Stimulated activated naive CD8-positive, alpha-beta T cell treated with anti-CD3 and anti-CD28 coated beads, Interleukin-15, Interleukin-2, amounts not matched to agents 100 ng/mL and 50 ng/mL, for 24 hours (primary cell): ENCODE data around the gene TNRC6B.

Experiments used
- H3K27ac Mint-ChIP-seq: one replicate; pipeline ENCODE4 v1.8.0; 2021; ENCODE audit warnings: mild to moderate bottlenecking, mixed read lengths
- H3K27me3 Mint-ChIP-seq: one replicate; pipeline ENCODE4 v1.8.0; 2021; ENCODE audit warnings: mixed read lengths
- H3K36me3 Mint-ChIP-seq: one replicate; pipeline ENCODE4 v1.8.0; 2021; ENCODE audit warnings: low read depth, mixed read lengths
- H3K4me1 Mint-ChIP-seq: one replicate; pipeline ENCODE4 v1.8.0; 2021; ENCODE audit warnings: low read depth, mixed read lengths
- H3K4me3 Mint-ChIP-seq: one replicate; pipeline ENCODE4 v1.8.0; 2021; ENCODE audit warnings: mild to moderate bottlenecking, mixed read lengths
- H3K9me3 Mint-ChIP-seq: one replicate; pipeline ENCODE4 v1.8.0; 2021; ENCODE audit warnings: mixed read lengths

TNRC6B gene

DNA sequence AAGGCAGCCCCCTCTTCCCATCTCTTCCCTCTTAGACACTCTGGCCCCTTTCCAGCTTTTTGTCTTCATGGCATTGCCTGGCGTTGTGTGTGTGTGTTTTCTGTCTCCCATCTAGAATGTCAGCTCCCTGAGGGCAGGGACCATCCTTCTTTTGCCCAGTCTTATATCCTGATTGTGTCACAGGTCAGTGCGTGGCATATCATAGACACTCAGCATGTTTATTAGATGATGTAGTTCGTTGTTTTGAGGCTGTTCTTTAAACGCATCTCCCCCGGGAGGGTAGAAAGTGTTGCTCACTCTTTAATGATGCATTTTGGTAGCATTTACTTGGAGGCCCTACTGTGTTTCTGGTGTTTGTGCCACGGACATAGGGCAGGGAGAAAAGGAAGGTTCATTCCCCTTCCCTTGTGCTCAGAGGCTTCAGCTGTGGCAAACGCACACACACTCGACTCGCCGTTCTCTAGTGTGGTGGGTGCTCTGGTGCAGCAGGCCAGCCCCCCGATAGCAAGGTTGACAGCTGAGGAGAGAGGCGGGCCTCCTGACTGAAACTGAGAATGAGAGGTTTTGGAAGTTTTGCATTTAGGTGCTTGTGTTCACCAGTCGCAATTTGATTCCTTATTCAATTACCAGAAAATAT lies 60.2 kb downstream of the TNRC6B start:
- no peaks in the 10 kb centered on the region for H3K9me3 Mint-ChIP-seq
- no peaks in the 10 kb centered on the region for H3K27me3 Mint-ChIP-seq
- H3K4me3 Mint-ChIP-seq = peak overlapping the region; percentile 56
- peaks cover 86% of the 10 kb centered on the region for H3K4me1 Mint-ChIP-seq
- peaks cover 10% of the 10 kb centered on the region for H3K36me3 Mint-ChIP-seq
- peak overlapping the region; percentile 89 for H3K27ac Mint-ChIP-seq

DNA sequence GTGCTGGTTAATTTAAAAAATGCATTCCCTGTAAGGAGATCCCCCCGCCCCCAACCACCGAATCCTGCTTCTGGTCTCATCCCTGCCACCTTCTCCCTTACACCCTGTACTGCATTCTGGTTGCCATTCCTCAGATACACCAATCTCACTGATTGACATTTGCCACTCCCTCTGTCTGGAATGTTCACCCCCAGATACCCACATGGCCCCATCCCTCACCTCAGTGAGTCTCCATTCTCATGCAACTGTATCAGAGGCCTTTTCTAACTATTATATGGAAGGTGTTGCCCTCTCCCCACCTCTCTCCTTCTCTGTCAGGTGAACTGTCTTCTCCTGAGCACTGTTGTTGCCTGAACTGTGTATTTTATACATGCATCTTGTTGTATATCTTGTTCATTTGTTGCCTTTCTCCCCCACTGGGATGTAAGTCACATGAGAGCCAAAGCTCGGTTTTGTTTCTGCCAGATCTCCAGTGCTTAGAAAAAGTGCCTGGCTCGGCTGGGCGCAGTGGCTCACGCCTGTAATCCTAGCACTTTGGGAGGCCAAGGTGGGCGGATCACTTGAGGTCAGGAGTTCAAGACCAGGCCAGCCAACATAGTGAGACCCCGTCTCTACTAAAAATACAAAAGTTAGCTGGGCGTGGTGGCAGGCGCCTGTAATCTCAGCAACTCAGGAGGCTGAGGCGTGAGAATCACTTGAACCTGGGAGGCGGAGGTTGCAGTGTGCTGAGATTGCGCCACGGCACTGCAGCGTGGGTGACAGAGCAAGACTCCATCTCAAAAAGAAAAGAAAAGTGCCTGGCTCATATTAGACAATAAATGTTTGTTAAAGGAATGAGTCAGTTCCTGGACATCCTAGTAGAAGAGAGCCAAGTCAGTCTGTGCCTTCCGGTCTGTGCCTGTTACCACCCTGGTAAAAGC lies 61.0 kb downstream of the TNRC6B start:
- Mint-ChIP-seq H3K4me1 (peaks cover 91% of the 10 kb centered on the region), H3K36me3 (peaks cover 9% of the 10 kb centered on the region), H3K9me3 (no peaks in the 10 kb centered on the region), H3K4me3 (peak overlapping the region; percentile 24), H3K27ac (peak overlapping the region; percentile 89), H3K27me3 (no peaks in the 10 kb centered on the region)

DNA sequence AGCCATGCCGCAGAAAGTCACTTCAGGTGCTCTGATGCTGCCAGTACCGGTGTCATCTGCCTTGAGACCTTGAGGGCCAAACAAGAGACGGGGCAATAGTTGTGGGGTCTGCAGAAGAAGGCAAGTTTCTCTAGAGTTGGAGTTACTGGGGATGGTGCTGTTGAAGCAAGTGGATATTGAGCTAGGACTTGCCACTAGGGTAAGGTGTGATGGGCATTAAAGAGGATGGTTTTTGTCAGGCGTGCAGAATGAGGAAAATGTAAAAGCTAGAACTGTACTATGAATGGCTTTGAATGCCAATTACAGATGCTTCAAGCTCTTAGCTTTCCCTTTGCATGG lies 61.6 kb downstream of the TNRC6B start:
- peak overlapping the region; percentile 89 for H3K27ac Mint-ChIP-seq
- H3K36me3 Mint-ChIP-seq = peaks cover 5% of the 10 kb centered on the region
- H3K4me1 Mint-ChIP-seq = peaks cover 94% of the 10 kb centered on the region
- no peaks in the 10 kb centered on the region for H3K9me3 Mint-ChIP-seq
- H3K4me3 Mint-ChIP-seq = peak overlapping the region; percentile 24
- no peaks in the 10 kb centered on the region for H3K27me3 Mint-ChIP-seq

DNA sequence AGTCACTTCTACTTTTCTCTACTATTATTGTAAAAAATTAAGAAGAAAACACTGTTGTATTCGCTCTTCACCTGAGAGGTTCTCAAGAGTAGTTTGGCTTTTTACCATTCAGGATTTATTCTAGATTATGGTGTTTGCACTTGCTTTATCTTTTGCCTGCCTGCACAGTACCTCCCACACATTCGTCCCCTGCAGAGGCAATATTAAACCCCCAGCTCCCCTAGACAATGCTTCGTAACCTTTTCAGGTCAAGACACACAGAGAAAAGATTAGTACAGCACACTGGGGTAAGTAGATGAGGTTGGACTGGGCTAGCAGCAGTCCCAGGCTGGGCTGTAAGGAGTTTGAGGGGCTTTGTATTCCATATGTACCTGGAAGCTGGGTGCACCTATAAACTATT lies 62.4 kb downstream of the TNRC6B start:
- no peaks in the 10 kb centered on the region for H3K9me3 Mint-ChIP-seq
- peaks cover 95% of the 10 kb centered on the region for H3K4me1 Mint-ChIP-seq
- H3K27ac Mint-ChIP-seq = peak overlapping the region; percentile 82
- H3K36me3 Mint-ChIP-seq = peaks cover 5% of the 10 kb centered on the region
- no peak overlapping the region for H3K4me3 Mint-ChIP-seq
- no peaks in the 10 kb centered on the region for H3K27me3 Mint-ChIP-seq

DNA sequence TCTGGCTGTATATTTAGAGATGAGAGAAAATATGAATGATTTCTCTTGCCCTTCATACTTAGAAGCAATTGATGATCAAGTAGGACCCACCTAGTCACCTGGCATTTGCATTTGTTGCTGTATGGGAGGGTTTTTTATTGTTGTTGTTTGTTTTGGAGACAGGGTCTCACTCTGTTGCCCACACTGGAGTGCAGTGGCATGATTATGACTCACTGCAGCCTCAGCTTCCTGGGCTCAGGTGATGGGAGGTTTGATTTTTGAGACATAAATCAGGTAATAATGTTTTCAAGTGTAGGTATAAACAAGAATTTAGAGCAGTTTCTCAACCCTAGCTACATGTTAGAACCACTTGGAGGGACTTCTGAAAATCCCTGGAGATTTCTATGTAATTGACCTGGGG lies 63.0 kb downstream of the TNRC6B start:
- no peaks in the 10 kb centered on the region for H3K9me3 Mint-ChIP-seq
- H3K36me3 Mint-ChIP-seq = peaks cover 7% of the 10 kb centered on the region
- peaks cover 91% of the 10 kb centered on the region for H3K4me1 Mint-ChIP-seq
- peak overlapping the region; percentile 29 for H3K4me3 Mint-ChIP-seq
- peak overlapping the region; percentile 82 for H3K27ac Mint-ChIP-seq
- no peaks in the 10 kb centered on the region for H3K27me3 Mint-ChIP-seq

DNA sequence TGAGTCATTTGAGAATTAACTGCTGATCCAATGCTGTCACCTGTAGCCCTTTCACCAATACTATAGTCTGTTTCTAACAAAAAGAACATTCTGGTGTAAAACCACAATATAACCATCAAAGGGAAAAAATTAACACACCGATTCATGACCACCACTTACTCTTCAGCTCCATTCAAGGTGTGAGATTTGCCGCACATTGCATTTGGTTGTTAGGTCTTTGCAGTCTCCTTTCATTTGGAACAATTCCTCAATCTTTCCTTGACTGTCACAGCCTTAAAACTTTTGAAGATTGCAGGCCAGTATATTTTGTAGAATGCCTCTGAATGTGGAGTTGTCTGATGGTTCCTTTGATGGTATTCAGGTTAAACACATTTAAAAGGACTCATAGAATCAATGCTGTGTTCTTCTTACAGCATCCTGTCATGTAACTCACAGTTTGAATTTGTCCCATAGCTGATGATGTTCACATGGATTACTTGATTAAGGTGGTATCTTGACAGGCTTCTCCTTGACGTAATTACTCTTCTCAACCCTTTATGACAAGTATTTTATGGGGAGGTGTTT lies 63.6 kb downstream of the TNRC6B start:
- Mint-ChIP-seq H3K36me3 (peaks cover 10% of the 10 kb centered on the region), H3K4me1 (peaks cover 88% of the 10 kb centered on the region), H3K27ac (peak overlapping the region; percentile 82), H3K4me3 (peak overlapping the region; percentile 29), H3K27me3 (no peaks in the 10 kb centered on the region), H3K9me3 (no peaks in the 10 kb centered on the region)

DNA sequence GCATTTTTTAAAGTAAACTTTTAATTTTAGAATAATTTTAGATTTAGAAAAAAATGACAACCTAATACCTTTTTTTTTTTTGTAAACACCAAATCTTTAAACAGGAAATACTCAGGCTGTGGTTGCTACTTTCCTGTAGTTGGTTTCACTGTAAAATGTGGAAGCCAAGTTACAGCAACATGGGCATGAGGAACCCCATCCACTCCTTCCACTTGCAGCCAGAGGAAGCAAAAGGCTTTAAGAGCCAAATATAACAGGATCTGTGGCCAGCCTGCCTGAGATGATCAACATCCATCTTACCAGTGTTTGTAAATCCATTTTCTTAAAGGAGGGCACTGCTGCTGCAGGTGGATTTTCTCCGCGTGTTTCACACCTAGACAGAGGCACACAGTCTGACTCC lies 66.2 kb downstream of the TNRC6B start:
- Mint-ChIP-seq H3K27ac (no peak overlapping the region), H3K4me3 (no peak overlapping the region)

DNA sequence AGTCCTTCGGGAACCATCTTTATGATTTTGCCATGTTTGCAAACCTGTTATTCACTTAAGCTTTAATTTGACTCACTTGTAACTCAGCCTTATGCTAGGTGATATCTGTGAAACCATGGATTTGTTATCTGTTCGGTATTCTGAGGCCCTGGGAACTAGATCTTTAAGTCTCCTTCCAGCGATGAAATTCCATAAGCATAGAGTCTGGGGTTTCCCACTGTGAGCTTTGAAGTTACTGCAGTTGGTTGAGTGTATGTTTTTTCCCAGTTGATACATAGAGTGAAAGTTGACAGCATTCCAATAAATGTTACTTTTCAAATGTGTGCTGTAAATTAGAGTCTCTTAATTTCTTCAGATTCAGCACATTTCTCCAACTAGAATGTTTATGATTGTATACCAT lies 66.9 kb downstream of the TNRC6B start:
- no peaks in the 10 kb centered on the region for H3K27me3 Mint-ChIP-seq
- peaks cover 85% of the 10 kb centered on the region for H3K4me1 Mint-ChIP-seq
- H3K27ac Mint-ChIP-seq = no peak overlapping the region
- H3K9me3 Mint-ChIP-seq = no peaks in the 10 kb centered on the region
- peaks cover 16% of the 10 kb centered on the region for H3K36me3 Mint-ChIP-seq
- H3K4me3 Mint-ChIP-seq = no peak overlapping the region

More for the DNA sequence above, 66.2 kb downstream of the TNRC6B start:
- Mint-ChIP-seq H3K36me3 (peaks cover 16% of the 10 kb centered on the region), H3K4me1 (peaks cover 85% of the 10 kb centered on the region), H3K9me3 (no peaks in the 10 kb centered on the region), H3K27me3 (no peaks in the 10 kb centered on the region)

DNA sequence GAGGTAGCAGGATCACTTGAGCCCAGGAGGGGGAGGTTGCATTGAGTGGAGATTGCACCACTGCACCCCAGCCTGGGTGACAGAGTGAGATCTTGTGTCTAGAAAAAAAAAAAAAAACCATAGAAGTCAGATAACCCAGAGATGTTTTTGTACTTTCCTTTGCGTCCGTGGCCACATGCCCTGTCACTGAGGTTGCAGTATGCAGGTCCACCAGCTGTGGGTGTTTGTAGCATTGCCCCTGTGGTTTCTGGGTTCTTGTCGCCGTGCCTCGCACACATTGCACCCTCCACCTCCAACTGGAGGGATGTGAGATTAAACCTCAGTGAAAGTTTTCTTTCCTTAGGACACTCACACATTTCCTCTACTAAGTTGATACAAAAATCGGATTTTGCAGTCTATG lies 70.3 kb downstream of the TNRC6B start:
- peaks cover 84% of the 10 kb centered on the region for H3K4me1 Mint-ChIP-seq
- peak overlapping the region; percentile 57 for H3K4me3 Mint-ChIP-seq
- H3K9me3 Mint-ChIP-seq = no peaks in the 10 kb centered on the region
- peak overlapping the region; percentile 75 for H3K27ac Mint-ChIP-seq
- no peaks in the 10 kb centered on the region for H3K27me3 Mint-ChIP-seq
- peaks cover 23% of the 10 kb centered on the region for H3K36me3 Mint-ChIP-seq

DNA sequence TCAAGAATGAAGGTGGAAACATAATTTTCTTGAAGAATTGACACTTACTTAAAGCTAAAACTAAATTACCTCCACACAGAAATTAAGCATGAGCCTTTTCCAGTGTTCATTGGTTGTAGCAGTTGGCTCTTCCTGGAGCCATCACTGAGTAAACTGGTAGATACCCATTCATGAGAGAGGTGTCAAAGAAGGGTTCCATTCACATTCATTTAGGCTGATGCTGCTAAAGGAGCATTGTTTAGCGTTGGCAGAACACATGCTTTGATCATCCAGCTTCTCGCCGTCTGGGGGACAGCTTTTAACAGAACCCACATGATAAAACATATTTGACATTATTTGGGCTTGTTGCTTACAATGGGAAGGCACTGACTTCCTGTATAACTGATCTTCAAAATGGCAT lies 71.6 kb downstream of the TNRC6B start:
- peak overlapping the region; percentile 20 for H3K4me3 Mint-ChIP-seq
- H3K27ac Mint-ChIP-seq = peak overlapping the region; percentile 55
- H3K9me3 Mint-ChIP-seq = no peaks in the 10 kb centered on the region
- H3K4me1 Mint-ChIP-seq = peaks cover 84% of the 10 kb centered on the region
- peaks cover 35% of the 10 kb centered on the region for H3K36me3 Mint-ChIP-seq
- H3K27me3 Mint-ChIP-seq = no peaks in the 10 kb centered on the region

DNA sequence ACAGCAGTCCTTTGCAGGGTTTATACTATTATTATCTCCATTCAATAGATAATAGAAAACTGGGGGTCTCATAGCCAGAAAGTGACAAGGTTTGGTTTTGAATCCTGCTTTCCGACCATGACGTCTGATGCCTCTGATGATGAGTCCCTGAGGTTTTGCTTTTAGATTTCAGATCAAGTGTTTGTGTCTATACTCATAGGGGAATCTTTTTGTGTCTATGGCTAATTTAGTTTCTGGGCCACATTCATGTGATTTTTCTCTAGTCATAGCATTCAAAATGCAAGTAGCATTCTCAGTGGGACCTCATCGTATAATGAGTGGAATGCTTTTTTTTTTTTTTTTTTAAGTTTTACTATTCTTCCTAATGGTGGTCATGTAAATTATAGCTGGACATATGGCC lies 72.9 kb downstream of the TNRC6B start:
- Mint-ChIP-seq H3K27ac (peak overlapping the region; percentile 72), H3K9me3 (no peaks in the 10 kb centered on the region), H3K4me3 (no peak overlapping the region)

DNA sequence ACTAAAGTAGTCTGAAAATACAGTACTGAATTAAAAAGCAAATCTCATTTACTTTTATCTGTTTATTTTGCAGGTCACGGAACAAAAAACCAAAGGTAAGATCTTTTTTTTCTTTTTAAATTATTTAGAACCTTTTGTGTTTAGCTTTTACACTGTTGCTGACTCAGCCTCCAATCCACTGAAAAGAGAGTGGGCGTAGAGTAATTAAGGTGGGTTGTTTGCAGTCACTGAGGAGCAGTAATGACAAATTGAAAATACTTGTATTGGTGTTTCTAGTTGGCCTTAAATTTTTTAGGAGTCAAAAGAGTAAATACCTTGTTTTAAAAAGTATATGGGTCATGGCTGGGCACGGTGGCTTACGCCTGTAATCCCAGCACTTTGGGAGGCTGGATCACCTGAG lies 73.4 kb downstream of the TNRC6B start:
- peak overlapping the region; percentile 72 for H3K27ac Mint-ChIP-seq
- H3K4me3 Mint-ChIP-seq = no peak overlapping the region
- no peaks in the 10 kb centered on the region for H3K9me3 Mint-ChIP-seq
- H3K4me1 Mint-ChIP-seq = peaks cover 79% of the 10 kb centered on the region
- peaks cover 30% of the 10 kb centered on the region for H3K36me3 Mint-ChIP-seq
- H3K27me3 Mint-ChIP-seq = no peaks in the 10 kb centered on the region

More for the DNA sequence above, 72.9 kb downstream of the TNRC6B start:
- H3K36me3 Mint-ChIP-seq = peaks cover 34% of the 10 kb centered on the region
- H3K4me1 Mint-ChIP-seq = peaks cover 78% of the 10 kb centered on the region
- no peaks in the 10 kb centered on the region for H3K27me3 Mint-ChIP-seq

DNA sequence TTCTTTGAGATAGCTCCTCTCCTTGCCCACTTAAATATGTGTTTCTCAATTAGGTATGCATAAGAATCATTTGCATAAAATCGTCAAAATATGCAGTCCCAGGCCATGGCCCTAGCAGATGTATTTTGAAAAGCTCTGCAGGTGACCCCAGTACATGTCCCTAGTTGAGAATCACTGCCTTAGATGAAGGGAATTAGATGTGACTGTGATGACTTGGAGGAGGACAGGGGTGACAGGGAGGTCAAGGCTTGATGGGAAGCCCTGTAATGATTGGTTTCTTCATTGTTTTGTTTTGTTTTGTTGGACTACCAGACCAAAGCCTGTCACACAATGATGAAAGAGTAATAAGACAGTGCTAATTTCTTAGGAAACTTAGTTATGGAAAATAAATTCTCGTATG lies 74.4 kb downstream of the TNRC6B start:
- Mint-ChIP-seq H3K27me3 (no peaks in the 10 kb centered on the region), H3K9me3 (no peaks in the 10 kb centered on the region), H3K27ac (peak overlapping the region; percentile 59), H3K4me3 (no peak overlapping the region), H3K4me1 (peaks cover 82% of the 10 kb centered on the region), H3K36me3 (peaks cover 32% of the 10 kb centered on the region)

DNA sequence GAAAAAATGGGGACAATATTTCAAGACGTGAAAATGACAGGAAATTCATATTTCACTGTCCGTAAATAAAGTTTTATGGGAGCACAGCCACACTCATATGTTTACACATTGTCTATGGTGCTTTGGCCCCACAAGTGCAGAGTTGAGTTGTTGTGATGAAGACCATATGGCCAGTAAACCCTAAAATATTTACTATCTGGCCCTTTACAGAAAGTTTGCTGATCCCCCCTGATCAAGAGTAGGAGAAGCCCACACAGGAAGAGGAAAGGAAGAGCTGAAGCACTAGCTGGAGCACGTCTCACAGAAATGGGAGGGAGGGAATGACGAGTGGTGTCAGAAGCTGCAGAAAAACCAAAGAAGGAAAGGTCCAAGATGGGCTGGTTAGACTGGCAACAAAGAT lies 78.8 kb downstream of the TNRC6B start:
- H3K27ac Mint-ChIP-seq = peak overlapping the region; percentile 3
- H3K36me3 Mint-ChIP-seq = peaks cover 31% of the 10 kb centered on the region
- H3K4me1 Mint-ChIP-seq = peaks cover 65% of the 10 kb centered on the region
- H3K4me3 Mint-ChIP-seq = no peak overlapping the region
- no peaks in the 10 kb centered on the region for H3K9me3 Mint-ChIP-seq
- no peaks in the 10 kb centered on the region for H3K27me3 Mint-ChIP-seq

DNA sequence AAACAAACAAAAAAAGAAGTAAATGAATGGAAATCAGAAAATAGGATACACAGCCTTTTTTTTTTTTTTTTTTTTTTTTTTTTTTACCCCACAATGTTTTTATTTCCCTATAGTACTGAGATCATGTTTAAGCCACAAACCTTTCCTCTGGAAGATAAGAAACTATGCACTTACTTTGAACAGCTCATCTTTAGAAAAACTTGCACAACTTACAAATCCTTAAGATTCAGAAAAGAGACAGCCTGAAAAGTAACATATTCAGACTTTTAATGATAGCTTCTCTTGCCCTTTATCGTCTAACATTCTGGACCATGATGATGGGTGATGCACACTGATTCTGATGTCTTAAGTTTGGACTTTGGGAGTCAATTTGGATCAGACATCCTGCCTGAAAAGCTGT lies 80.3 kb downstream of the TNRC6B start:
- Mint-ChIP-seq H3K27ac (peak overlapping the region; percentile 85), H3K4me3 (peak overlapping the region; percentile 30), H3K36me3 (peaks cover 29% of the 10 kb centered on the region), H3K4me1 (peaks cover 58% of the 10 kb centered on the region), H3K27me3 (no peaks in the 10 kb centered on the region), H3K9me3 (no peaks in the 10 kb centered on the region)
